ENCODE results near the gene MED16.
"Not testable (repeated sequence)": the region's sequence is repeated elsewhere in the genome, so short reads cannot be mapped to it uniquely, and the experiment has no call there.

MED16 gene

DNA sequence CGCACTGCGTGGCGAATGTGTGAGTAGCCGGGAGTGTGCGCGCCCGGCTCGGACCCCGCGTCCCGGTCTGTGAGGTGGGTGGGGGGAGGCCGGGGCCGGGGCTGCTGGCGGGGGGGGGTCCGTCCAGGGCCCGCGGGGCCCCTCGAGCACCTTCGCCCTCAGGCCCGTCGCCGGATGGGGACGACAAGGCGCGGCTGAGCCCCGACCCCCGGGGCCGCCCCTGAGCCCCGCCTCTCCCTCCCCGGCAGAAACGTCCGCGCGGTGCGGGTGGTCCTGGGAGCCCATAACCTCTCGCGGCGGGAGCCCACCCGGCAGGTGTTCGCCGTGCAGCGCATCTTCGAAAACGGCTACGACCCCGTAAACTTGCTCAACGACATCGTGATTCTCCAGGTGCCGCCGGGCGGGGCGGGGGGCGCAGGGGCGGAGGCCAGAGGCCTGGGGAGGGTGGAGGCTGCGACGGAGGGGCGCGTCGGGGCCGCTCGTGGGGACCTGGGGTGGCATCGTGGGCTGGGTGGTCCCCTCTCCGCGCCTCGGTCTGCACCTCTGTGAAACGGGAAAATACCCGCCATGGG, 39.9 kb downstream of the MED16 start:
- no peak overlapping the region for H3K4me3 Mint-ChIP-seq
- peaks cover 22% of the 10 kb centered on the region for H3K27me3 Mint-ChIP-seq
- H3K36me3 Mint-ChIP-seq (ENCODE audit: insufficient read depth), result peaks cover 3% of the 10 kb centered on the region
- ATAC-seq (replicated peaks; ENCODE audit: extremely low read depth, poor library complexity, severe bottlenecking), result no peak
- no peak for DNase-seq (ENCODE audit: low spot score in 2 of 2)
- H3K9me3 Mint-ChIP-seq, result no peaks in the 10 kb centered on the region
- no peak overlapping the region for H3K27ac Mint-ChIP-seq (ENCODE audit: low read depth)
- H3K4me1 Mint-ChIP-seq, result no peaks in the 10 kb centered on the region

DNA sequence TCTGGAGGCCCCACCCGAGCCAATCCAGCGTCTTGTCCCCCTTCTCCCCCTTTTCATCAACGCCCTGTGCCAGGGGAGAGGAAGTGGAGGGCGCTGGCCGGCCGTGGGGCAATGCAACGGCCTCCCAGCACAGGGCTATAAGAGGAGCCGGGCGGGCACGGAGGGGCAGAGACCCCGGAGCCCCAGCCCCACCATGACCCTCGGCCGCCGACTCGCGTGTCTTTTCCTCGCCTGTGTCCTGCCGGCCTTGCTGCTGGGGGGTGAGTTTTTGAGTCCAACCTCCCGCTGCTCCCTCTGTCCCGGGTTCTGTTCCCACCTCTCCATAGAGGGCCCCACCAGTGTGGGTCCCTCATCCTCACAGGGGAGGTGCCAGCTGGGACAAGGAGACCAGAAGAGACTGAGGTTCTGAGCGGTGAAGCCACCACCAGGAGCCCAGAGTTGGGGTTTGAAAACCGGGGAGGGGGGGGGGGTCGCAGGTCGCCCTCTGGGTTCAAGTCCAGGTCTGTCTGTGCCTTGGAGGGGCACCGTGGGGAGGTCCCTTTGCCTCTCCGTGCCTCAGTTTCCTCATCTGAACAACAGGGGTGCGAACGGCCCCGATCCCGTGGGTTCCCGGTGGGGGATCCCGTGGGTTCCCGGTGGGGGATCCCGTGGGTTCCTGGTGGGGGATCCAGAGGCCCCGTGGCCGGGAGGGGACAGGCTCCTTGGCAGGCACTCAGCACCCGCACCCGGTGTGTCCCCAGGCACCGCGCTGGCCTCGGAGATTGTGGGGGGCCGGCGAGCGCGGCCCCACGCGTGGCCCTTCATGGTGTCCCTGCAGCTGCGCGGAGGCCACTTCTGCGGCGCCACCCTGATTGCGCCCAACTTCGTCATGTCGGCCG, 40.6 kb downstream of the MED16 start, which contains the start of gene ELANE:
ELANE (plus strand) TSS at position 168 of the 878 bp plus-strand sequence; CDS start at position 194, 26 bp downstream.
- peaks cover 4% of the 10 kb centered on the region for H3K36me3 Mint-ChIP-seq (ENCODE audit: insufficient read depth)

DNA sequence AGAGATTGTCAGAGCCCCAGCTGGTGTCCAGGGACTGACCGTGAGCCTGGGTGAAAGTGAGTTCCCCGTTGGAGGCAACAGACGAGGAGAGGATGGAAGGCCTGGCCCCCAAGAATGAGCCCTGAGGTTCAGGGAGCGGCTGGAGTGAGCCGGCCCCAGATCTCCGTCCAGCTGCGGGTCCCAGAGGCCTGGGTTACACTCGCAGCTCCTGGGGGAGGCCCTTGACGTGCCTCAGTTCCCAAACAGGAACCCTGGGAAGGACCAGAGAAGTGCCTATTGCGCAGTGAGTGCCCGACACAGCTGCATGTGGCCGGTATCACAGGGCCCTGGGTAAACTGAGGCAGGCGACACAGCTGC, 42.0 kb downstream of the MED16 start:
- Mint-ChIP-seq H3K9me3 (no peaks in the 10 kb centered on the region), H3K27ac (ENCODE audit: low read depth) (no peak overlapping the region), H3K4me3 (no peak overlapping the region), H3K36me3 (ENCODE audit: insufficient read depth) (peaks cover 4% of the 10 kb centered on the region), H3K4me1 (no peaks in the 10 kb centered on the region), H3K27me3 (peaks cover 41% of the 10 kb centered on the region)
- DNase-seq (ENCODE audit: low spot score in 2 of 2) (no peak), ATAC-seq (replicated peaks; ENCODE audit: extremely low read depth, poor library complexity, severe bottlenecking) (no peak)

More for the DNA sequence above, 40.6 kb downstream of the MED16 start, which contains the start of gene ELANE:
- Mint-ChIP-seq H3K4me1 (no peaks in the 10 kb centered on the region), H3K27me3 (peaks cover 26% of the 10 kb centered on the region), H3K27ac (ENCODE audit: low read depth) (no peak within 1 kb of the TSS), H3K4me3 (no peak within 1 kb of the TSS), H3K9me3 (no peaks in the 10 kb centered on the region)
- no peak for DNase-seq (ENCODE audit: low spot score in 2 of 2)
- ATAC-seq (replicated peaks; ENCODE audit: extremely low read depth, poor library complexity, severe bottlenecking), result no peak

DNA sequence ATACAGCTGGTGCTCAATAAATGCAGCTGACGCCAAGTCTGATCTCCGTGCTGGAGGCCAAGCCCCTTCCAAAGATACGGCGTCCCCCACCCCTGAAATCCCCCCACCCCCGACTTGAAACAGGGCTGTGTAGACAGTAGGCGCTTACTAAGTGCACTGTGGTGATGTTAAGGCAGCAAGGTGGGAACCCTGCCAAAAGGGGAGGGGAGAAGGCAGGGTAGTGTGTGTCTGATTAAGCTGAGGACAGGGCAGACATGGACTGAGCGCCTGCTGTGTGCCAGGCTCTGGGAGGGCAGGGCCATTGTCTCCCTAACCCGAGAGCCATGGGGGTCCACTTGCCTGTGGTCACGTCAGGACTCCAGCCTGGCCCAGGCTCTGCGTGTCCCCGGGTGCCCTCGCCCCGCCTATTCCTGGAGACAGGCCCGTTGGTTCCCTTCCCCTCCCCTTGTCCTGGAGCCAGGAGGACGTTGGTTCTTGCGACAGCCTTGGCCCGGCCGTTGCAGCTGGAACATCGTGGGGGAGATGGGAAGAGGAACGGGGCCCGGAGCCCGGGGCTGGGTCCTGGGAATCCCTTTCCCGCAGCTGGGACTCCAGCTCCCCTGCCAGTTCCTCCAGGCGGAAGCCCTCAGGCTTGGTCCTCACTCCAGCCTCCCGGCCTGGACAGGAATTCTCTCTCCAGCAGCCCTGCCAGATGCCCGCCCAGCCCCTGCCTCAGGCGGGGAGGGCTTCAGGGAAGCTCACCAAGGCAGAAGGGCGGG, 42.6 kb downstream of the MED16 start:
- H3K4me3 Mint-ChIP-seq, result no peak overlapping the region
- ATAC-seq (replicated peaks; ENCODE audit: extremely low read depth, poor library complexity, severe bottlenecking) (no peak), DNase-seq (ENCODE audit: low spot score in 2 of 2) (no peak)
- no peaks in the 10 kb centered on the region for H3K4me1 Mint-ChIP-seq
- H3K27me3 Mint-ChIP-seq, result peaks cover 46% of the 10 kb centered on the region
- no peaks in the 10 kb centered on the region for H3K9me3 Mint-ChIP-seq
- peaks cover 4% of the 10 kb centered on the region for H3K36me3 Mint-ChIP-seq (ENCODE audit: insufficient read depth)
- no peak overlapping the region for H3K27ac Mint-ChIP-seq (ENCODE audit: low read depth)

DNA sequence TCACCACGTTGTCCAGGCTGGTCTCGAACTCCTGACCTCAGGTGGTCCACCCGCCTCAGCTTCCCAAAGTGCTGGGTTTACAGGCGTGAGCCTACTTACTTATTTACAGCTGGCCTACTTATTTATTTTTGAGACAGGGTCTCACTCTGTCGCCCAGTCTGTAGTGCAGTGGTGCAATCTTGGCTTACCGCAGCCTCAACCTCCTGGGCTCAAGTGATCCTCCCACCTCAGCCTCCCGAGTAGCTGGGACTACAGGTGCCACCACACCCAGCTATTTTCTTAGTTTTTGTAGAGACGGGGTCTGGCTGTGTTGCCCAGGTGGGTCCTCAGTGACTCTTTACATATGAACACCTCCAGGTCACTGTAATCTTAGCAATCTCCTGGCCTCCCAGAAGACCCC, 43.8 kb downstream of the MED16 start:
- H3K9me3 Mint-ChIP-seq; H3K4me1 Mint-ChIP-seq; H3K36me3 Mint-ChIP-seq (ENCODE audit: insufficient read depth); H3K4me3 Mint-ChIP-seq; ATAC-seq (replicated peaks; ENCODE audit: extremely low read depth, poor library complexity, severe bottlenecking); H3K27ac Mint-ChIP-seq (ENCODE audit: low read depth); DNase-seq (ENCODE audit: low spot score in 2 of 2): not testable (repeated sequence)
- peaks cover 58% of the 10 kb centered on the region for H3K27me3 Mint-ChIP-seq

DNA sequence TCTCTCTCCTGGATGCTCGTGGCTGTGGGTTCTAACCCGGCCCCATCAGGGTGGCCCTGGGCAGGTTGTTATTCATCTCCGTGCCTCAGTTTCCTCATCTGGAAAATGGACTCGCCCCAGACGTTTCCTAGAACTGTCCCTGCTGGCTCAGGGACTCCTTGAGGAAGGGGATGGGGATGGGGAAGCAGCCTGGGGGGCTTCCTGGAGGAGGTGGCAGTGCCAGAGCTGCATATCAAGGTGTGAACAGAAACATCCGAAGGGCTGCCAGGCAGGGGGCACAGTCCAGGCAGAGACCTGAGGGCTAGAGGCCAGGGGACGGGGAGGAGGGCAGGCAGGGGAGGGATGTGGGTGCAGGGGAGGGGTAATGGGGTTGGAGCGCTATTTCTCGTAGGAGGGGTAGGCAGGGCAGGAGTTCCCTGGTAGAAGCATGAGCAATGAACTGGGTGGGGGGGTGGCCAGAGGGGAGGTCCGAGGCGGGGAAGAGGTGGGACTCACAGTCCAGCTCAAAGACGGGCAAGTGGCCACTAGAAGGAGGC, 44.5 kb downstream of the MED16 start:
- H3K27ac Mint-ChIP-seq (ENCODE audit: low read depth), result no peak overlapping the region
- no peaks in the 10 kb centered on the region for H3K9me3 Mint-ChIP-seq
- ATAC-seq (replicated peaks; ENCODE audit: extremely low read depth, poor library complexity, severe bottlenecking) (no peak), DNase-seq (ENCODE audit: low spot score in 2 of 2) (no peak)
- no peak overlapping the region for H3K4me3 Mint-ChIP-seq
- H3K4me1 Mint-ChIP-seq, result peaks cover 6% of the 10 kb centered on the region
- peaks cover 62% of the 10 kb centered on the region for H3K27me3 Mint-ChIP-seq
- peaks cover 4% of the 10 kb centered on the region for H3K36me3 Mint-ChIP-seq (ENCODE audit: insufficient read depth)

DNA sequence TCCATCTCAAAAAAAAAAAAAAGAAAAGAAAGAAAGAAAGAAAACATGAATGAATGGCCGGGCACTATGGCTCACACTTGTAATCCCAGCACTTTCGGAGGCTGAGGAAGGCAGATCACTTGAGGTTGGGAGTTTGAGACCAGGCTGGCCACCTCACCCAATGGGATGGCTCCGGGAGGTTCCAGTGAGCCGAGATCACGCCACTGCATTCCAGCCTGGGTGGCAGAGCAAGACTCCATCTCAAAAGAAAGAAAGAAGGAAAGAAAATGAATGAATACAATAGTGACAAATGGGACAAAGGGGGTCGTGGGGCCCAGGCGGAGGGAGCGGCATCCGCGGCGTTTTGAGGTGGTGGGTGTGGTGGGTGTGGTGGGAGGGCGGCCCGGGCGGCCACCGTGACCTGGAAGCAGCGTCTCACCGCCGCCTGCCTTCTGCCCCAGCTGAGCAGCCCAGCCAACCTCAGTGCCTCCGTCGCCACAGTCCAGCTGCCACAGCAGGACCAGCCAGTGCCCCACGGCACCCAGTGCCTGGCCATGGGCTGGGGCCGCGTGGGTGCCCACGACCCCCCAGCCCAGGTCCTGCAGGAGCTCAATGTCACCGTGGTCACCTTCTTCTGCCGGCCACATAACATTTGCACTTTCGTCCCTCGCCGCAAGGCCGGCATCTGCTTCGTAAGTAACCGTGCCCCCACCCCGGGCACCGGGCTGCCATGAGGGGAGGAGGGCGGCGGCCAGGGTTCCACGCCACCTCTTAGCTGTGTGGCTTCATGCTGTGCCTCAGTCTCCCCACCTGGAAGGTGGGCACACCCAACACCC, 47.1 kb downstream of the MED16 start:
- Mint-ChIP-seq H3K4me3 (no peak overlapping the region), H3K36me3 (ENCODE audit: insufficient read depth) (peaks cover 7% of the 10 kb centered on the region), H3K9me3 (peaks cover 5% of the 10 kb centered on the region), H3K27ac (ENCODE audit: low read depth) (no peak overlapping the region), H3K4me1 (peaks cover 6% of the 10 kb centered on the region), H3K27me3 (peaks cover 80% of the 10 kb centered on the region)
- ATAC-seq (replicated peaks; ENCODE audit: extremely low read depth, poor library complexity, severe bottlenecking), result no peak
- no peak for DNase-seq (ENCODE audit: low spot score in 2 of 2)

DNA sequence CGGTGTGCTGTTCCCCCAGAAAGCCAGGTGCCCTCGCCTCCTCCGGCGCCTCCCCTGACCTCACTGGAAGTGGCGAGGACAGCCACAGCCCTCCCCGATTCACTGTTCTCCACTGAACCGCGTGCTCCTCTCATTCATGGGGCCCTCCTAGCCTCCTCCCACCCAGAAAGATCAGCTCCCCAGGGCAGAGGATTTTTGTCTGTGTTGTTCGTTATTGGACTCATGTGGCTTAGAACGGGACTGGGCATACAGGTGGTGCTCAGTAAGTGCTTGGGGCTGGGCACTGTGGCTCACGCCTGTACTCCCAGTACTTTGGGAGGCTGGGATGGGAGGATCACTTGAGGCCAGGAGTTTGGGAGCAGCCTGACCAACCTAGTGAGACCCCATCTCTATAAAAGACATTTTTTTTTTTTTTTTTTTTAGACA, 48.4 kb downstream of the MED16 start:
- peaks cover 6% of the 10 kb centered on the region for H3K4me1 Mint-ChIP-seq
- peaks cover 7% of the 10 kb centered on the region for H3K36me3 Mint-ChIP-seq (ENCODE audit: insufficient read depth)
- DNase-seq (ENCODE audit: low spot score in 2 of 2) (no peak), ATAC-seq (replicated peaks; ENCODE audit: extremely low read depth, poor library complexity, severe bottlenecking) (peak; percentile 52)
- peaks cover 5% of the 10 kb centered on the region for H3K9me3 Mint-ChIP-seq
- peaks cover 76% of the 10 kb centered on the region for H3K27me3 Mint-ChIP-seq
- H3K4me3 Mint-ChIP-seq, result no peak overlapping the region
- H3K27ac Mint-ChIP-seq (ENCODE audit: low read depth), result no peak overlapping the region

DNA sequence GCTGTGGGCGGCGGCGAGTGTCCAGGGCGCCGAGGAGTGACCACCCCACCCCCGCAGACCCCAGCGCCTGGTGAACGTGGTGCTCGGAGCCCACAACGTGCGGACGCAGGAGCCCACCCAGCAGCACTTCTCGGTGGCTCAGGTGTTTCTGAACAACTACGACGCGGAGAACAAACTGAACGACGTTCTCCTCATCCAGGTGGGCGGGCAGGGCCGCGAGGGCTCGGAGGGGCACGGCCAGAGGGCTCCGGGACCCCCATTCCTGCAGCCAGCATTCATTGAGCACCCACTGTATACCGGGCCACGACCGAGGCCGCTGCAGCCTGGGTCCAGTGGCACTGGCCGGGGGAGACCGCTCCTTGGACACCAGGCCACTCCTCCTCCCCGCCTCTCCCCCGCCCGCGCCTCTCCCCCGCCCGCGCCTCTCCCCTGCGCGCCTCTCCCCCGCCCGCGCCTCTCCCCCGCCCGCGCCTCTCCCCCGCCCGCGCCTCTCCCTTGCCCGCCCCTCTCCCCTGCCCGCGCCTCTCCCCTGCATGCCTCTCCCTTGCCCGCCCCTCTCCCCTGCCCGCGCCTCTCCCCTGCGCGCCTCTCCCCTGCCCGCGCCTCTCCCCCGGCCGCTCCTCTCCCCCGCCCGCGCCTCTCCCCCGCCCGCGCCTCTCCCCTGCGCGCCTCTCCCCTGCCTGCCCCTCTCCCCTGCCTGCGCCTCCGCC, 49.0 kb downstream of the MED16 start:
- peaks cover 71% of the 10 kb centered on the region for H3K27me3 Mint-ChIP-seq
- H3K4me1 Mint-ChIP-seq, result peaks cover 6% of the 10 kb centered on the region
- peaks cover 9% of the 10 kb centered on the region for H3K36me3 Mint-ChIP-seq (ENCODE audit: insufficient read depth)
- H3K27ac Mint-ChIP-seq (ENCODE audit: low read depth), result no peak overlapping the region
- H3K9me3 Mint-ChIP-seq, result peaks cover 5% of the 10 kb centered on the region
- ATAC-seq (replicated peaks; ENCODE audit: extremely low read depth, poor library complexity, severe bottlenecking) (no peak), DNase-seq (ENCODE audit: low spot score in 2 of 2) (no peak)
- no peak overlapping the region for H3K4me3 Mint-ChIP-seq

DNA sequence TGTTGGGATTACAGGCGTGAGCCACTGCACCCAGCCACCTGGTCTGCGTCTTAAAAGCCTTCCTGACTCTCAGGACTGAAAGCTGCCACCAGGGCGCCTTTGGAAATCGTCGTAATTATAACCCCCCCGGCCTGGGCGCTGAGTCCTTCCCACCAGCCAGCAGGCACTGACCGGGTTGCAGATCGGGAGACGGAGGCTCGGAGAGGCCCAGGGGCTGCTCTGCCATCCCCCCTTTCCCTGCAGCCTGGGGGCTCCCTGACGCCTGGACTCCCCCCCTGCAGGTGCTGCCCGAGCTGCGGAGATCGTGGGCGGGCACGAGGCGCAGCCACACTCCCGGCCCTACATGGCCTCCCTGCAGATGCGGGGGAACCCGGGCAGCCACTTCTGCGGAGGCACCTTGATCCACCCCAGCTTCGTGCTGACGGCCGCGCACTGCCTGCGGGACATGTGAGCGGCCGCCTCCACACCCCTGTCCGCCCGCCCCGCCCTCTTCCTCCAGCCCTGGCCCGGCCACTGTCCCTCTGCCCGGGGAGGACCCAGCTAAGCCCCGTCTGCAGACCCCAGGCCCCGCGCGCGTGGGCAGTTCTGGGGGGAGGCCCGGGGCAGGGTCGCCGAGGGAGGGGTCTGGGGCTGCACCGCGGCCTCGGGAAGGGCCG, 49.7 kb downstream of the MED16 start:
- no peak overlapping the region for H3K4me3 Mint-ChIP-seq
- ATAC-seq (replicated peaks; ENCODE audit: extremely low read depth, poor library complexity, severe bottlenecking) (no peak), DNase-seq (ENCODE audit: low spot score in 2 of 2) (no peak)
- no peak overlapping the region for H3K27ac Mint-ChIP-seq (ENCODE audit: low read depth)
- peaks cover 9% of the 10 kb centered on the region for H3K36me3 Mint-ChIP-seq (ENCODE audit: insufficient read depth)
- peaks cover 5% of the 10 kb centered on the region for H3K9me3 Mint-ChIP-seq
- H3K4me1 Mint-ChIP-seq, result peaks cover 6% of the 10 kb centered on the region
- peaks cover 64% of the 10 kb centered on the region for H3K27me3 Mint-ChIP-seq

DNA sequence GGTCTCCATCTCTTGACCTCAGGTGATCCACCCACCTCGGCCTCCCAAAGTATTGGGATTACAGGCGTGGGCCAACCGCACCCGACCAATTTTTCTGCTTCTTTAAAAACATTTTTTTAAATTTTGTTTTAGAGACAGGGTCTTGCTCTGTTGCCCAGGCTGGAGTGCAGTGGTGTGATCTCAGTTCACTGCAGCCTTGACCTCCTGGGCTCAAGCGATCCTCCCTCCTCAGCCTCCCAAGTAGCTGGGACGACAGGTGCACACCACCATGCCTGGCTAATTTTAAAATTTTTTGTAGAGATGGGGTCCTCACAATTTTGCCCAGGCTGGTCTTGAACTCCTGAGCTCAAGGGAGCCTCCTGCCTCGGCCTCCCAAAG, 50.2 kb downstream of the MED16 start:
- not testable (repeated sequence) for H3K27ac Mint-ChIP-seq (ENCODE audit: low read depth); H3K4me1 Mint-ChIP-seq; DNase-seq (ENCODE audit: low spot score in 2 of 2); H3K9me3 Mint-ChIP-seq; ATAC-seq (replicated peaks; ENCODE audit: extremely low read depth, poor library complexity, severe bottlenecking); H3K4me3 Mint-ChIP-seq; H3K36me3 Mint-ChIP-seq (ENCODE audit: insufficient read depth)
- peaks cover 59% of the 10 kb centered on the region for H3K27me3 Mint-ChIP-seq

Data from central memory CD8-positive, alpha-beta T cell (primary cell).